Immature natural killer cell (primary cell): Measurements from ENCODE around the gene TPCN1. TPM values are rescaled to one million over a fixed set of nuclear protein-coding genes. Genes with fewer than 3 reads are reported as not detected.
A peak's percentile ranks its signal among the peaks of the same experiment; 100 is the strongest.

Source experiments
- DNase-seq, 3 donors: peaks; one replicate each; pipeline ENCODE4 v3.0.0; 2022; ENCODE audit warnings: mixed read lengths in 1 of 3
- H3K27ac Mint-ChIP-seq, 6 donors: one replicate each; pipeline ENCODE4 v1.8.0; 2020; ENCODE audit warnings: mixed read lengths in 6 of 6, mild to moderate bottlenecking in 5 of 6, inconsistent platforms in 4 of 6, moderate library complexity in 3 of 6
- H3K27me3 Mint-ChIP-seq, 3 donors: one replicate each; pipeline ENCODE4 v1.8.0; 2020 to 2021; ENCODE audit warnings: low read depth in 3 of 3, mild to moderate bottlenecking in 3 of 3, mixed read lengths in 3 of 3, moderate library complexity in 3 of 3, inconsistent platforms in 1 of 3
- H3K36me3 Mint-ChIP-seq, 3 donors: one replicate each; pipeline ENCODE4 v1.8.0; 2020; ENCODE audit warnings: mixed read lengths in 3 of 3, inconsistent platforms in 2 of 3, mild to moderate bottlenecking in 2 of 3
- H3K4me1 Mint-ChIP-seq, 2 donors: one replicate each; pipeline ENCODE4 v1.8.0; 2020; ENCODE audit warnings: inconsistent platforms in 2 of 2, mild to moderate bottlenecking in 2 of 2, mixed read lengths in 2 of 2, moderate library complexity in 1 of 2
- H3K4me3 Mint-ChIP-seq, 5 donors: one replicate each; pipeline ENCODE4 v1.8.0; 2020; ENCODE audit warnings: mild to moderate bottlenecking in 5 of 5, mixed read lengths in 5 of 5, inconsistent platforms in 3 of 5, moderate library complexity in 3 of 5
- H3K9me3 Mint-ChIP-seq, 6 donors: one replicate each; pipeline ENCODE4 v1.8.0; 2020; ENCODE audit warnings: mild to moderate bottlenecking in 6 of 6, mixed read lengths in 6 of 6, inconsistent platforms in 4 of 6, moderate library complexity in 3 of 6
- polyA plus RNA-seq, 3 donors: library from polyadenylated mRNA; unstranded; fragments of 300-500 nt; fragmentation: Illumina TruSeq; gene quantifications; one replicate each; pipeline ENCODE4 v1.2.3, GENCODE V29; 2021

TPCN1 gene
- polyA plus RNA-seq, 3 donors from 2014 or later = 3.0 to 3.1 TPM; not detected in 1

DNA sequence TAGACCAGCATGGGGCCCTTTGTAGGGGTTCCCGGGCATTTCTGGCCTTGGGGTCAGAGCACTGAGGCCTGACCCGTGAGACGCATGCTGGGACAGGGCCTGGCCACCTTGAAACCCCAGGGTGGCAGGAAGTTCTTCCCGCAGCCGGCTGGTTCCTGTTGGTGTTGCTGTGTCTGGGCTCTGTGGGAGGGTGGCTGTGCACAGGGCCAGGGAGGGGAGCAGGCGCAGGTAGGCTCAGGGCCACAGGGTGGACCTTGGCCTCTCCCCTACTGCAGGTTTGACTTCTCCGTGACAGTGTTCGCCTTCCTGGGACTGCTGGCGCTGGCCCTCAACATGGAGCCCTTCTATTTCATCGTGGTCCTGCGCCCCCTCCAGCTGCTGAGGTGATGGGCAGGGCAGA lies 65.4 kb downstream of the TPCN1 start:
- H3K9me3 Mint-ChIP-seq = no peaks in the 10 kb centered on the region
- H3K4me3 Mint-ChIP-seq = no peak overlapping the region
- peaks cover 0 to 7% (median 6%) of the 10 kb centered on the region in 3 donors for H3K36me3 Mint-ChIP-seq
- no peak for DNase-seq
- peaks cover 0 to 1% (median 0%) of the 10 kb centered on the region in 3 donors for H3K27me3 Mint-ChIP-seq
- peaks cover 0 to 2% of the 10 kb centered on the region in 2 donors for H3K4me1 Mint-ChIP-seq
- no peak overlapping the region for H3K27ac Mint-ChIP-seq

DNA sequence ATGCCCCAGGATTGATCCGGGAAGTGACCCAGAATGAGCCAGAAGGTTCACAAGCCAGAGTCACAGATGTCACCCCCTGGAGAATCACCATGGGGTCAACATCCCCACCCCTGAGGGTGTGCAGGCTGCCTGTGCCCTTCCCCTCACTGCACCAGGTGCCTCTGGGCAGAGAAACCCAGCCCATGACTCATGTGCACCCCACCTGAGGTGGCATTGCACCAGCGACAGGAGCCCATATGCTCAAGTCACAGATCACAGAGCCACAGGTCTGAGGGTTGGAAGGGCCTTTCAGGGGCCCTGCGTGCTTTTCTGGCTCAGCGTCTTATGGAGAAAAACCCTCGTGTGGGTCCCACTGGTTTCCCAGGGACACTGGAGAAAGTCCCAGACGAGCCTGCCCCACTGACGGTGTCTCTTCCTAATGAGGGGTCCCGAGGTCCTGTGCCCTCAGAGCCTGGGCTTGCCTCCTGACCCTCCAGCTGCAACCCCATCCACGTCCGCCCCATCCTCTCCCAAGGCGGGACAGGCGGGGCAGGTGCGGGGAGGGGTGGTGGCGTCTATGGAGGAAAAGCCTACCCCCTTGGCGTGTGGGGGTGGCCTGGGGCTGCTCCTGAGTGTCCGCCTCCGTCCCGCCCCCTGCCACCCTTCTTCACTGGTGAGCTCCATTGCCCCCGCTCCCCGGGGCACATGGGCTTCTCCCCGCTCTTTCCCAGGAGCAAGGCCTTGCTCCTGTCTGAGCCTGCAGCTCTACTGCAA lies 66.1 kb downstream of the TPCN1 start:
- peaks cover 4 to 9% (median 7%) of the 10 kb centered on the region in 3 donors for H3K36me3 Mint-ChIP-seq

DNA sequence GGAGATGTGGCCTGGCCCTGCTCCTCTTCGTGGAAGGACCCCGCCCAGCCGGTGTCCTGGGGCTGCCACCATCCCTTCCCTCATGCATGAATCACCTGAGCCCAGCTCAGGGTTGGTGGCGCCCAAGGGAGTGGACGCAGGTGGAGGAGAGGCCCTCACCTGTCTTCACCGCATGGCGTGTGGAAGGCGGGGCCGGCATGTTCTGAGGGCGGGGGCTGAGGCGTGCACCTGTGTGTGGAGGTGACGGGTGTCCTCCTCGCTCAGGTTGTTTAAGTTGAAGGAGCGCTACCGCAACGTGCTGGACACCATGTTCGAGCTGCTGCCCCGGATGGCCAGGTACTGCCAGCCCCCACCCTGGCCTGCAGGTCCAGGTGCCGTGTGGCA lies 66.6 kb downstream of the TPCN1 start:
- no peaks in the 10 kb centered on the region for H3K9me3 Mint-ChIP-seq
- peaks cover 6 to 9% (median 7%) of the 10 kb centered on the region in 3 donors for H3K36me3 Mint-ChIP-seq
- H3K27me3 Mint-ChIP-seq = peaks cover 0 to 1% (median 0%) of the 10 kb centered on the region in 3 donors
- no peak overlapping the region for H3K4me3 Mint-ChIP-seq
- H3K4me1 Mint-ChIP-seq = peaks cover 0 to 2% of the 10 kb centered on the region in 2 donors
- no peak for DNase-seq
- no peak overlapping the region for H3K27ac Mint-ChIP-seq

More for the DNA sequence above, 66.1 kb downstream of the TPCN1 start:
- no peak for DNase-seq
- no peak overlapping the region for H3K4me3 Mint-ChIP-seq
- peaks cover 0 to 2% of the 10 kb centered on the region in 2 donors for H3K4me1 Mint-ChIP-seq
- H3K9me3 Mint-ChIP-seq = no peaks in the 10 kb centered on the region
- peaks cover 0 to 1% (median 0%) of the 10 kb centered on the region in 3 donors for H3K27me3 Mint-ChIP-seq
- H3K27ac Mint-ChIP-seq = no peak overlapping the region

DNA sequence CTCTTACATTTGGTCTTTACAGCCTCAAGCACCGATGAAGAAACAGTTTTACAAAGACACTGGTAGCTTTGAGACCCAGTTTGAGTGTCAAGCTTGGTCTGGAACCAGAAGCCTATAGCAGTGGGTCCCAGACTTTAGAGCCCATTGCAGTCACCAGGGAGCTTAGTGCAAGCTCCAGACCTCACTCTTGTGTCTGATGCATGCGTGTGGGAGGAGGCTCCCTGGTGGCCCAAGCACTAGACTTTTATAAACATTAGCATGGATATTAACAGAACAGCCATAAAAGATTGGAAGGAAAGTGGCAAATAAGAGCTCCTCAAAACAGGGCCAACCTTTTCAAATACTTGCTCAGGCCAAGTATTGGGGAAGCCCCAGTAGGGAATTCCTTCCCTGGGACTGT lies 68.1 kb downstream of the TPCN1 start:
- H3K27ac Mint-ChIP-seq = no peak overlapping the region
- no peak for DNase-seq
- H3K27me3 Mint-ChIP-seq = peaks cover 0 to 1% (median 0%) of the 10 kb centered on the region in 3 donors
- H3K4me3 Mint-ChIP-seq = no peak overlapping the region
- peaks cover 0 to 2% of the 10 kb centered on the region in 2 donors for H3K4me1 Mint-ChIP-seq
- H3K9me3 Mint-ChIP-seq = no peaks in the 10 kb centered on the region
- peaks cover 6 to 9% (median 7%) of the 10 kb centered on the region in 3 donors for H3K36me3 Mint-ChIP-seq

DNA sequence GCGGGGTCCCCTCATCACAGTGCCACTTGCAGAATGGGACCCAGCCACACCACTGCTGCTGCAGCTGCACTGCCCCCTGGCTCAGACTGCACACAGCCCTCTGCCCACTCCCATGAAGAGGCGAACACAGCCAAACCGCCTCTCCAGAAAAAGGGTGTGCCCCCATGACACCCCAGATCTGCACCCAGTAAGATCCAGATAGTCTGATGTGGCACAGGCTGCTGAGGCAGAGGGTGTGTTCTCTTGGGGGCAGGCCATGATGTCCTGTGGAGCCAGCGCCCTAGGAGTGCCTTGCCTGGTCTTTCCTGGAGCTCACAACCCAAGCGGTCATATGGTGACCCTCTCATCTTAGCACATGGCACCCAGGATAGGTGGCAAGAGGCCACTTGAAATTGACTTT lies 69.2 kb downstream of the TPCN1 start:
- peaks cover 3 to 6% (median 3%) of the 10 kb centered on the region in 3 donors for H3K36me3 Mint-ChIP-seq
- no peaks in the 10 kb centered on the region for H3K9me3 Mint-ChIP-seq
- H3K4me1 Mint-ChIP-seq = no peaks in the 10 kb centered on the region
- no peak for DNase-seq
- H3K27ac Mint-ChIP-seq = no peak overlapping the region
- H3K27me3 Mint-ChIP-seq = peaks cover 0 to 1% (median 0%) of the 10 kb centered on the region in 3 donors
- no peak overlapping the region for H3K4me3 Mint-ChIP-seq

DNA sequence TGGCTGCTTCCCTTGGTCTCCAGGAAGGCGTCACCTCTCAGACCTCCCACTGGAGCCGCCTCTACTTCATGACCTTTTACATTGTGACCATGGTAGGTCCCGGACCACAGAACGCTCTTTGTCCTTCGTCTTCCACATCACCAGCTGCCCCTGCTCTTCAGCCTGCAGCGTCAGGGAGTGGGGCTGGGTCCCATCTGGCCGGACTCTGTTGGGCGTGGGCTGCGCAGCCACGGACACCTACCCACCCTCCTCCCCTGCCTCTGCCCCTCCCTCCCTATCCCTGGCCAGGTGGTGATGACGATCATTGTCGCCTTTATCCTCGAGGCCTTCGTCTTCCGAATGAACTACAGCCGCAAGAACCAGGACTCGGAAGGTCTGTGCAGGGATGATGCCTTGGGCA lies 70.3 kb downstream of the TPCN1 start:
- no peak overlapping the region for H3K4me3 Mint-ChIP-seq
- H3K36me3 Mint-ChIP-seq = peaks cover 0 to 6% (median 3%) of the 10 kb centered on the region in 3 donors
- H3K4me1 Mint-ChIP-seq = no peaks in the 10 kb centered on the region
- no peak for DNase-seq
- H3K27me3 Mint-ChIP-seq = no peaks in the 10 kb centered on the region
- no peaks in the 10 kb centered on the region for H3K9me3 Mint-ChIP-seq
- no peak overlapping the region for H3K27ac Mint-ChIP-seq

DNA sequence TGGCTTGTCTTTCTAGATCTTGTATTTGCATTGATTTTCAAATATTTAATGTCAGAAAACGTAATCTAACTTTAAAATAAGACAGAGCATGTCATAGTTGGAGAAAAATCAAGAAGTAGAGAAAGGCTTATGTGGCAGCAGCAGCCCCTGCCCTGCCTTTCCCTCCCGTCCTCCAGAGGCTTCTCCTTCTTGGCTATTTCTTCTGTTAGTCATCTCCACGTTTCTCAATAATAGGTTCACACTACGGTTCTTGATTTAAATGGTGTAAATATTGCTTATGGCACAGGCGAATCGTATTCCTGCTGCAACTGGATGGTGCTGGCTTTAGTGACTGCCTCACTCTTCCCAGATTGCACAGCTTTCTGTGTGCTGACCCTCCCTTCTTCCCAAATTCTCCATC lies 70.8 kb downstream of the TPCN1 start:
- Mint-ChIP-seq H3K36me3 (peaks cover 0 to 6% (median 3%) of the 10 kb centered on the region in 3 donors), H3K27ac (no peak overlapping the region), H3K27me3 (no peaks in the 10 kb centered on the region), H3K4me1 (no peaks in the 10 kb centered on the region), H3K4me3 (no peak overlapping the region), H3K9me3 (no peaks in the 10 kb centered on the region)
- no peak for DNase-seq

DNA sequence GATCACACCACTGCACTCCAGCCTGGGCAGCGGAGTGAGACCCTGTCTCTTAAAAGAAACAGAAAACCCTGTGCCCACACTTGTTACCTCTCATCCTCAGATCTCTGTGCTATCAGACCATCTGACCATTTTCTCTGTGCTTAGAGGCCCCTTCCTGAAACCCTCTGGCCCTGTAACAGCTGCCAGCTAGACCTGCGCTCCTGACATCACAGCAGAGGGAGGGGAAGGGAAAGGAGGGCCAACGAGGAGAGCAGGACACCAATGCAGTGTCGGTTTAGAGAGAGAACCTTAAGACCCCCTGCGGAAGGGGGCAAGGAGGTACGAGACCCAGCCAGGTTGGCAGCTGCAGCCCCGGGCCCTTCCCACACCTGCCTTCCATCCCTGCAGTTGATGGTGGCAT lies 71.3 kb downstream of the TPCN1 start:
- H3K36me3 Mint-ChIP-seq = peaks cover 0 to 6% (median 3%) of the 10 kb centered on the region in 3 donors
- H3K9me3 Mint-ChIP-seq = no peaks in the 10 kb centered on the region
- DNase-seq = no peak
- H3K27me3 Mint-ChIP-seq = no peaks in the 10 kb centered on the region
- H3K4me1 Mint-ChIP-seq = no peaks in the 10 kb centered on the region
- H3K27ac Mint-ChIP-seq = no peak overlapping the region
- no peak overlapping the region for H3K4me3 Mint-ChIP-seq

DNA sequence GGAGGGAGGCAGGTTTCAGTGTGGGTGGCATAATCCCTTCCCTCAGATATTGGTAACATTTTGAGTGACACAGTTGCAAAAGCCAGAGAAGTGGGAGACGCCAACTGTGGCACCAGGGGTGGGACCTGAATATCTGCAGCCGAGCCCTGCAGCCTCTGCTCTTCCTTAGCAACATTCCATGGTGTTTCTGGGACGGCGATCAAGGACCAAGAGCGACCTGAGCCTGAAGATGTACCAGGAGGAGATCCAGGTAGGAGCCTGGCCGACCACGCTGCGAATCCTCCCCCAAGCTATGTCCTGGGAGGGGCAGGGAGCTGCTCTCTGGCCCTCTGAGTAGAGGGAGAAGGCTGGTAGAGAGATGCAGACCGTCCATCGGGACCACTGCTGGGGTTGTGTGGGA lies 71.8 kb downstream of the TPCN1 start:
- Mint-ChIP-seq H3K36me3 (peaks cover 0 to 6% (median 3%) of the 10 kb centered on the region in 3 donors), H3K4me1 (no peaks in the 10 kb centered on the region), H3K27ac (no peak overlapping the region), H3K27me3 (no peaks in the 10 kb centered on the region), H3K9me3 (no peaks in the 10 kb centered on the region), H3K4me3 (no peak overlapping the region)
- no peak for DNase-seq

DNA sequence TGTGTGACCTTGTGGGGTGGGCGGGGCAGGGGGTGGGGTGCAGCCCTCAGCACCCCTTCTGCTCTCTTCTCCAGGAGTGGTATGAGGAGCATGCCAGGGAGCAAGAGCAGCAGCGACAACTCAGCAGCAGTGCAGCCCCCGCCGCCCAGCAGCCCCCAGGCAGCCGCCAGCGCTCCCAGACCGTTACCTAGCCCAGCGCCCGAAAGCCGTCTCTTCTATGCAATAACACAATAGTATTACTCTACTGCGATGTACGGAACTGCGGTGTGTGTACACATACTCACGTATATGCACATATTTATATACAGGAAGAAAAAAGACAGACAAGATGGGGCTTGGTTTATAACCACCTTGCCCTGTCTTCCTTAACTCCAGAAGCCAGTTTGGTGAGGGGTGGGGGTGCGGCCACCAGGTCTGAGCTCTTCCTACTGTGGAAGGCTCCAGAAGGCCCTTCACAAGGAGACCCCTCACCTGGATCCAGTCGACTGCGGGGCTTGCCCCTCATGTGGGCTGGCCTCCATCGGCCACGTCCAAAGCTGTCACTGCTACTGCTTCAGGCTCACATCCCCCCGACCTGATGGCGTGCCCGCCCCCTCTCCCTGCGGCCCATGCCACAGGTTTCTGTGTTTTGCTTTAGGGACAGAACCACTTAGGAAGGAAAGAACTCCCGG lies 74.8 kb downstream of the TPCN1 start:
- Mint-ChIP-seq H3K36me3 (peaks cover 3 to 6% (median 3%) of the 10 kb centered on the region in 3 donors), H3K4me1 (no peaks in the 10 kb centered on the region), H3K9me3 (no peaks in the 10 kb centered on the region), H3K4me3 (no peak overlapping the region), H3K27me3 (no peaks in the 10 kb centered on the region), H3K27ac (no peak overlapping the region)
- DNase-seq = no peak

DNA sequence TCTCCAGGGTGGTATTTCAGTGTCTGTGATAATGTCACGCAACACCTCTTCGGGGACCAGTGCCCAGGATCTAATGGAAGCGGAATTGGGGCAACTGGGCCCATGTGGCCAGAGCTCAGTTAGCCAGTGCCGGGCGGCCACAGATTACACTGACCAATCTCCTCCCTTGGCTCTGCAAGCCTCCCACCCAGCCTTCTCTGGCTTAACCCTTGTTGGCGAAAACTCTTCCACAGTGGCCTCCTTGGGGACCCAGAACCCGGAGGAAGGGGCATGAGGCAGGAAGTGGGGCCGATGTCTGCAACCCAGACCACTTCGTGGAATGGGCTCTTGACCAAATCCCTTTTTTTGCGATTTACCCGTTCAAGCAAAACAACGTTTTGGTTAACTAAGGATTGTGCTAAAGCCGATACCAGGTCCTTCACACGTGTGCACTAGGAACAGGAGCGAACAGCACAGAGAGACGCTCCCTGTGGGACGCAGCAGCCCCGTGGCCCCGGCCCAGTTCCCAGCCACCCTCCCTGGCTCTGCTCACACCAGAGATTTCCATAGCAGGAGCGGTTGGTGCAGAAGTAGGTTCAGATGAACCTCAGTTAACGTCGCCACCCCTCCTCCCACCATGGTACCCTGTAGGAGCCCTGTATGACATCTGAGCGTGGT lies 75.4 kb downstream of the TPCN1 start:
- Mint-ChIP-seq H3K27me3 (no peaks in the 10 kb centered on the region), H3K27ac (no peak overlapping the region), H3K4me3 (no peak overlapping the region), H3K9me3 (no peaks in the 10 kb centered on the region), H3K36me3 (peaks cover 4 to 9% (median 5%) of the 10 kb centered on the region in 3 donors), H3K4me1 (no peaks in the 10 kb centered on the region)
- DNase-seq = no peak

DNA sequence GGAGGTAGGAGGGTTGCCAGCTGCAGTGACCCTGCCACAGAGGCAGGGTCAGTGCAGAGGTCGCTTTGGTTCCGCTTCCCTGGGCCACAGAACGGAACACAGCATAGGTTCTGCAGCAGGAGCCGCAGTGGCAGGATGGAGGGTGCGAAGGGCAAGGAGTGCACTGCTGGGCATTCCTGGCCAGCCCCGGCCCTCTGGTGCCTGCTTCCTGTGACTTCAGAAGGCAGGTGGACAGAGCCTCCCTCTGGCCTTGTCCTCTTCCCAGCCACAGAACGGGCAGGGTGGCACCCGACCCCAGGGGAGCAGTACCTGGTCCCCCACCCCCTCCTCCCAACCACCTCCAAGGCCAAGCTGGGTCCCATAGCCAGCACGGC lies 75.9 kb downstream of the TPCN1 start:
- Mint-ChIP-seq H3K27ac (no peak overlapping the region), H3K36me3 (peaks cover 5 to 10% (median 8%) of the 10 kb centered on the region in 3 donors), H3K9me3 (no peaks in the 10 kb centered on the region), H3K4me3 (no peak overlapping the region), H3K27me3 (no peaks in the 10 kb centered on the region), H3K4me1 (no peaks in the 10 kb centered on the region)
- no peak for DNase-seq

DNA sequence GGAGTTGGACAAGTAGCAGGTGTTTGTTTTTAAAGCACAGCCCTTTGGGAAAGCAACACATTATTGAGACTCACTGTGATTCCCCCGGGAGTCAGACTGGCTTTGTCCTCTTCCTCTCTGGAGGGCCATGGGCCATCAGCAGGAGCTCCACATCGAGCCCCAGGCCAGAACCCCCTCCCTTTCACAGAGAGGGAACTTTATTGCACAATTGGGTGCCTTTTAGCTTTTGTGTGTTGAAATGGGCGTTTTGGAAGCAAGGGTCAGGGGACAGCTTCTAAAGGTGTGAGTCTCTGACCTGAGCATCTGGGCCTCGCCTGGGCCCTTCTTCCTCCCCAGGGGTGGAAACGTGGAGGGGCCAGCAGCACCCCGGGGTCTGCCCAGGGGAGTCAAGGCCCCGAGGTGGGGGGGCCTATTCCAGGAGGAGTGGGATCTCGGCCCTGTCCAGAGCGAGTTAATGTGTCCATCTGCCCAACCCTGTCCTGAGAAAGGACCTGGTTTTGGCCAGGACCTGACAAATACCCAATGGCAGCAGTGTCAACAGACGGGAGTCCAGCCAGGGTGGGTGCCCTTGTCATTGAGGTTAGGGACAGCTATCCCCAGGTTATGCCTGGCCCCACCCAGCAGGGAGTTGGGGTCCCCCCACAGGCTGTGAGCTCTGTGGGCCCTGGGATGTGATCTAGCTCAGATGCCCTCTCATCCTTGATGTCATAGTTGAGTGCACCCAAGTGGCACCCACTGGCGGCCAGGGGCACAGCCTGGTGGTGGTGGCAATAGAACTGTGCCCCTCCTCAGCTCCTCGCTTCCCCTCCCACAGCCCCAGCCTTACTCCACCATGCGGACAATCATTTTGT lies 76.6 kb downstream of the TPCN1 start:
- Mint-ChIP-seq H3K4me3 (no peak overlapping the region), H3K4me1 (peaks cover 0 to 4% of the 10 kb centered on the region in 2 donors), H3K9me3 (no peaks in the 10 kb centered on the region), H3K27ac (peak overlapping the region in 1 of 6 donors; percentile 17), H3K27me3 (peaks cover 0 to under 1% (median 0%) of the 10 kb centered on the region in 3 donors), H3K36me3 (peaks cover 5 to 14% (median 10%) of the 10 kb centered on the region in 3 donors)
- no peak for DNase-seq
